Spinal cord (tissue), 10 donors: ENCODE results near the gene ATPAF2. TPM values are rescaled to one million over a fixed set of nuclear protein-coding genes. Genes with fewer than 3 reads are reported as not detected.

Experiments used
- DNase-seq, 6 donors: peaks; one replicate each; pipeline versions ENCODE4 v3.0.0 to v3.0.0-alpha.2; 2013 to 2015; ENCODE audit warnings: low spot score in 6 of 6, low read depth in 4 of 6
- H3K27ac ChIP-seq: one replicate; pipeline ENCODE4 v1.5.1; 2013; ENCODE audit warnings: low read depth, low read length, control low read depth
- H3K27me3 ChIP-seq: one replicate; pipeline ENCODE4 v1.6.1; 2013; ENCODE audit warnings: low read length; ENCODE audit not compliant: control insufficient read depth, insufficient read depth
- H3K36me3 ChIP-seq: one replicate; pipeline ENCODE4 v1.6.1; 2013; ENCODE audit warnings: low read length; ENCODE audit not compliant: control insufficient read depth, insufficient read depth
- H3K4me1 ChIP-seq: one replicate; pipeline ENCODE4 v1.6.1; 2013; ENCODE audit warnings: low read length; ENCODE audit not compliant: control insufficient read depth, insufficient read depth
- H3K4me3 ChIP-seq: one replicate; pipeline ENCODE4 v1.5.1; 2013; ENCODE audit warnings: low read depth, low read length, control low read depth
- H3K9me3 ChIP-seq: one replicate; pipeline ENCODE4 v1.6.1; 2013; ENCODE audit warnings: low read length; ENCODE audit not compliant: control insufficient read depth, insufficient read depth
- WGBS: methylation state at CpG from one replicate; pipeline ENCODE4 v1.1.5; 2013; ENCODE audit warnings: missing lambda C conversion rate; ENCODE audit not compliant: insufficient coverage; 5-methylcytosine and 5-hydroxymethylcytosine counted together
- polyA plus RNA-seq, 2 donors: library from polyadenylated mRNA; unstranded; fragments of 120-200 nt; gene quantifications; one replicate each; pipeline ENCODE4 v1.2.1, GENCODE V29; 2013; ENCODE audit not compliant: insufficient read length in 2 of 2
- total RNA-seq, 2 donors: library from RNA; depleted of rRNA in 1 of 2; stranded (reverse); fragments of 120-200 nt in 1 of 2; fragments of >200 nt in 1 of 2; gene quantifications; one replicate each; pipeline versions ENCODE4 v1.2.3 to v1.2.4, GENCODE V29; 2013 to 2014
- donor health status: healthy.

ATPAF2 gene
- total and polyA plus RNA-seq, 4 donors, result 22.8 to 31.5 (median 26.3) TPM

GRCh38 chr17:18042983-18043382, 4.0 kb upstream of the ATPAF2 start:
- 40% methylated on average over 1 of the region's 8 CpGs for WGBS
- peaks cover 20% of the 10 kb centered on the region for H3K36me3 ChIP-seq
- no peaks in the 10 kb centered on the region for H3K27me3 ChIP-seq
- peaks cover 20% of the 10 kb centered on the region for H3K4me1 ChIP-seq
- H3K27ac ChIP-seq, result no peak overlapping the region
- DNase-seq, result no peak
- H3K9me3 ChIP-seq, result no peaks in the 10 kb centered on the region
- H3K4me3 ChIP-seq, result no peak overlapping the region

DNA sequence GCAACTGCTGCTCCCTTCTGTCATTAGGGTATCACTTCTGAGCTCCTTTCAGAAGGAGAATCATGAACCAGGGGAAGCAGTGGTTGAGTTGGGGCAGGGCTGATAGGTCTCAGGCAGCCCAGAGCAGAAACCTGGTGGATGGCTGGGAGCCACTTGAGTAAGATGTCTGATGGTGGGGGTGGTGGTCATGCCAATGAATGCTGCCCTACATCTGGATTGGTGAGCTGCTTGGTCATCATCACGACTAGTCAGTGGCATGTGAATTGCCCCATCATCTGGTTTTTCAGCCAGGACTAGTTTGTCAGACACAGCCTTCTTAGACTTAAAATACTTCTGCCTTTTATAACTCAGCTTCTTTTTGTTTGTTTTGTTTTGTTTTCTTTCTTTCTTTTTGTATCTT, 2.8 kb upstream of the ATPAF2 start:
- DNase-seq, result no peak
- H3K4me1 ChIP-seq, result peaks cover 24% of the 10 kb centered on the region

DNA sequence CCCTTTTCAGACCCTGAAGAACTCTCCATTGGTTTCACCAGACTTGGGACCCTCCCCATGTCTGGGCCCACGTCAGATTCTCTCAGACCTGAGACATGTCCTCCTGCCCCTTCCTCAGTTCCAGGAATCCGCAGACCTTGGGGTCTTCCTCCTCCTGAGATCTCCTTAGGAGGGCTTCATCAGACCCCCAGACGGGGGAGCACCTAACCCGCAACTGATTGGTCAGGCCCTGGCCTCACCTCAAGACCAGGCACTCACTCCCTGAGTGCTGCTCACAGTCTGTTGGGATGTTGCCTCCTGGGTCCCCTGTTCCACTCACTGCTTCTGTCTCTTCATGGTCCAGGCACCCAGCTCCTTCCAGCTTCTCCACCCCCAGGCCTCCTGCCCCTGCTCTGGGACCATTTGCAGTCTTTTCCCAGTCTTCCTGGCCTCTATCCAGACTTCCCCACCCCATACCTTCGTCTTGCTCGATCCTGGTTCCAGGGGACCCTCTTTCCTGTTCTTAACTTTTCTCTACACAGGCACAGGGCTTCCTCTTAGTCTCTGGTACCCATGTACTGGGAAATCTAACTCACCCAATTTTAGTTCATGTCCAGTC, 1.4 kb upstream of the ATPAF2 start:
- WGBS, result 28% methylated on average over 6 of the region's 6 CpGs
- H3K4me3 ChIP-seq, result peak overlapping the region; percentile 73
- peaks cover 2% of the 10 kb centered on the region for H3K36me3 ChIP-seq
- H3K27ac ChIP-seq, result no peak overlapping the region
- no peak for DNase-seq
- peaks cover 24% of the 10 kb centered on the region for H3K4me1 ChIP-seq
- H3K27me3 ChIP-seq, result no peaks in the 10 kb centered on the region
- H3K9me3 ChIP-seq, result no peaks in the 10 kb centered on the region

More for the DNA sequence above, 2.8 kb upstream of the ATPAF2 start:
- 60% methylated on average over 1 of the region's 1 CpG for WGBS
- Histone ChIP-seq H3K27ac (no peak overlapping the region), H3K4me3 (no peak overlapping the region), H3K36me3 (peaks cover 12% of the 10 kb centered on the region), H3K27me3 (no peaks in the 10 kb centered on the region), H3K9me3 (no peaks in the 10 kb centered on the region)

- Histone ChIP-seq H3K27me3 (no peaks in the 10 kb centered on the region), H3K4me1 (peaks cover 24% of the 10 kb centered on the region), H3K4me3 (peak overlapping the region; percentile 73), H3K27ac (peak overlapping the region; percentile 67), H3K9me3 (no peaks in the 10 kb centered on the region), H3K36me3 (no peaks in the 10 kb centered on the region)
- peak in 1 of 6 donors; percentile 27 for DNase-seq
- WGBS, result under 1% methylated on average over 67 of the region's 81 CpGs
These were observed 730 bp upstream of the ATPAF2 start for GRCh38 chr17:18039535-18040260.

DNA sequence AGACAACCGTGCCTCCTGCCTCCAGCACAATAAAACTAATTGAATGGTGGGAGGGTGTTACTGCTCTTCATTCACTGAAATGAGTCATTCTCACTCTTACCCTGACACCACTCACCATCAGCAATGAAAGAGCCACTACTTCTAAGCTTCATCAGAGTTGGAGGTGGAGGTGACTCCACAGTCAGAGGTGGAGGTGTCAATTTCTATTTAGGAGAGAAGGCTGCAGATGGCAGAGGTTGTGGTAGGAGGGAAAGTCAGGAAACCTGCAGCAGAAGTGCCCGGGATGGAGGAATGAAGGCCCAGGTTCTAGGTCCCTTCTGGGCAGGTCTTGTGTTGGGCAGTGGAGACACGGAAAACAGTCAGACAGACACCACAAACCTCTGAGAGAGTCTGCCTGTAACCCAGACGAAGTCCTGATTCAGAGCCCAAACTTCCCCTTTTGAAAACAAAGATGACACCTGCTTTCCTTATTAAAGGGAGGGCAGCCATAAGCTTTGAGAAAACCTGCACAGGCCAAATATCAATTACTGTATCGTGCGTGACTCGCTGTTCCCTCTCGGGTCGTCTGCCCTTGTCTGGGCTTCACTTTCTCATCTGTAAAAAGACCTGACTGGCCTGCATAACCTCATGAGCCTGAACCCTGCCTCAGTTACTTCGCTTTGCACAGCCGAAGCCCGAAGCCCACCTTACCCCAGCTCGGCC, 668 bp downstream of the ATPAF2 start:
- Histone ChIP-seq H3K36me3 (no peaks in the 10 kb centered on the region), H3K9me3 (no peaks in the 10 kb centered on the region), H3K4me3 (peak overlapping the region; percentile 73), H3K27ac (peak overlapping the region; percentile 50), H3K27me3 (no peaks in the 10 kb centered on the region), H3K4me1 (peaks cover 24% of the 10 kb centered on the region)
- DNase-seq, result no peak
- WGBS, result 6% methylated on average over 12 of the region's 13 CpGs

DNA sequence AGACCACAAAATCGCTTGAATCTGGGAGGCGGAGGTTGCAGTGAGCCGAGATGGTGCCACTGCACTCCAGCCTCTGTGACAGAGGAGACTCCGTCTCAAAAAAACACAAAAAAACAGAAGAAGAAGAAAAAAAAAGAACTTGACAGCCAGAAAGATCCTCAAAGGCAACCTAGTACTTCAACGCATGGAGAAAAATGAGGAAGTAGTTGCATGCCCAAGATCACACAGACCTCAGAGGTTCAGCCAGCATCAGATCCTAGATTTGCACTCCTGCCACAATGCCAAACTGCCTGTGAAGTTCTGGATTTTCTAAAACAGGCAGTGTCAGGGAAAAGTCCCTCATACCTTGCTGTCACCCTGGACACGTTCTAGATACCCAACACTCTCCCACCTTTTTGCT, 1.5 kb downstream of the ATPAF2 start:
- no peak for DNase-seq
- no peaks in the 10 kb centered on the region for H3K9me3 ChIP-seq
- 64% methylated on average over 1 of the region's 6 CpGs for WGBS
- H3K27me3 ChIP-seq, result no peaks in the 10 kb centered on the region
- no peak overlapping the region for H3K27ac ChIP-seq
- H3K4me1 ChIP-seq, result peaks cover 24% of the 10 kb centered on the region
- no peak overlapping the region for H3K4me3 ChIP-seq
- H3K36me3 ChIP-seq, result no peaks in the 10 kb centered on the region

GRCh38 chr17:18035704-18036103, 3.3 kb downstream of the ATPAF2 start:
- no peak for DNase-seq
- 85% methylated on average over 1 of the region's 2 CpGs for WGBS
- H3K4me3 ChIP-seq, result no peak overlapping the region
- no peak overlapping the region for H3K27ac ChIP-seq
- H3K27me3 ChIP-seq, result no peaks in the 10 kb centered on the region
- H3K36me3 ChIP-seq, result no peaks in the 10 kb centered on the region
- H3K4me1 ChIP-seq, result peaks cover 21% of the 10 kb centered on the region
- no peaks in the 10 kb centered on the region for H3K9me3 ChIP-seq

DNA sequence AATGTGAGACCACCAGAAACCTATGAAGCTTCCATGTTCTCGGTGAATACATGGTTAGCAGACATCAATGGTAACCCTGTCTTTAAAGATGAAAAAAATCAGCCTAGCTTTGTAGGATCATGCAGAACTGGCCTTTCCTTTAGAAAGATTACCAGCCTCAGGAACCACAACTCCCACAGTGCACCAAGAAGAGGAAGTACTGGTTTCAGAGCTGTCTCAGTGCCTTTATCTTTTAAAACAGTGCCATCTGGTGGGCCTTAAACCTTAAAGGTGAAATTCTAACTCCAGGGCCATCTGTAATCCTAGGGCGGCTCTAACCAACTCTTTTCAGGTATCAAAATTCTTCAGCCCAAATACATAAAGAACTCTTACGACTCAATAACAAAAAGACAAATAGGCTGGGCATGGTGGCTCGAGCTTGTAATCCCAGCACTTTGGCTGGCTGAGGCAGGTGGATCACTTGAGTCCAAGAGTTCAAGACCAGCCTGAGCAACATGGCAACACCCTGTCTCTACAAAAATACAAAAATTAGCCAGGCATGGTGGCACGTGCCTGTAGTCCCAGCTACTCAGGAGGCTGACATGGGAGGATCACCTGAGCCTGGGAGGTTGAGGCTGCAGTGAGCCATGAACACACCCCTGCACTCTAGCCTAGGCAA, 5.4 kb downstream of the ATPAF2 start:
- H3K27me3 ChIP-seq, result no peaks in the 10 kb centered on the region
- 11% methylated on average over 4 of the region's 5 CpGs for WGBS
- no peaks in the 10 kb centered on the region for H3K9me3 ChIP-seq
- H3K4me3 ChIP-seq, result no peak overlapping the region
- H3K36me3 ChIP-seq, result no peaks in the 10 kb centered on the region
- peak; percentile 31 to 97 (median 71) for DNase-seq
- peaks cover 14% of the 10 kb centered on the region for H3K4me1 ChIP-seq
- H3K27ac ChIP-seq, result no peak overlapping the region

DNA sequence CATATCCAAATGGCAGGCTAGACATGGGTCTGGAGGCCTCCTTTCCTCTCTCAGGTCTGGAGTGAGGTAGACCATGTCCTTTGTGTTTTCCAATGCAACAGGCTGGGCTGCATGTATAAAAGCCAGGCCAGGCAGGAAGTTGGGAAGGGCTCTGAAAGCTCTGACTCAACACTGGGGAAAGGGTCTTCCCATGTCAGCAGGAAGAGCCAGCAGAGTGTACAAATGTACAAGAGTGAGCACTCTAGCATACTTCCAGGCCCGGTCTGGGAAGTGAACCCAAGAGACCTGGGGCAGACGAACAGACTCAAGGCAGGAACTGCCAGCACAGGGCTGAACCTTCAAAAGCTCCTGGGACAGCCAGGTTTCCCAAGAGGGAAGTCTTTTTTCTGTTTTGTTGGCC, 7.0 kb downstream of the ATPAF2 start:
- Histone ChIP-seq H3K36me3 (peaks cover 7% of the 10 kb centered on the region), H3K9me3 (no peaks in the 10 kb centered on the region), H3K4me3 (no peak overlapping the region), H3K4me1 (peaks cover 7% of the 10 kb centered on the region), H3K27me3 (no peaks in the 10 kb centered on the region), H3K27ac (no peak overlapping the region)
- DNase-seq, result no peak
- 84% methylated on average over 2 of the region's 2 CpGs for WGBS
